GM21717 (cell line): ENCODE data around the gene MYO5B.
"Not testable (repeated sequence)": the region's sequence is repeated elsewhere in the genome, so short reads cannot be mapped to it uniquely, and the experiment has no call there.

ENCODE experiments used
- ATAC-seq: cut with Tn5 transposase; IDR thresholded peaks from one replicate; pipeline ENCODE4 v1.9.1; 2021; ENCODE audit warnings: mild to moderate bottlenecking, moderate library complexity; ENCODE audit not compliant: unreplicated experiment

Gene MYO5B

DNA sequence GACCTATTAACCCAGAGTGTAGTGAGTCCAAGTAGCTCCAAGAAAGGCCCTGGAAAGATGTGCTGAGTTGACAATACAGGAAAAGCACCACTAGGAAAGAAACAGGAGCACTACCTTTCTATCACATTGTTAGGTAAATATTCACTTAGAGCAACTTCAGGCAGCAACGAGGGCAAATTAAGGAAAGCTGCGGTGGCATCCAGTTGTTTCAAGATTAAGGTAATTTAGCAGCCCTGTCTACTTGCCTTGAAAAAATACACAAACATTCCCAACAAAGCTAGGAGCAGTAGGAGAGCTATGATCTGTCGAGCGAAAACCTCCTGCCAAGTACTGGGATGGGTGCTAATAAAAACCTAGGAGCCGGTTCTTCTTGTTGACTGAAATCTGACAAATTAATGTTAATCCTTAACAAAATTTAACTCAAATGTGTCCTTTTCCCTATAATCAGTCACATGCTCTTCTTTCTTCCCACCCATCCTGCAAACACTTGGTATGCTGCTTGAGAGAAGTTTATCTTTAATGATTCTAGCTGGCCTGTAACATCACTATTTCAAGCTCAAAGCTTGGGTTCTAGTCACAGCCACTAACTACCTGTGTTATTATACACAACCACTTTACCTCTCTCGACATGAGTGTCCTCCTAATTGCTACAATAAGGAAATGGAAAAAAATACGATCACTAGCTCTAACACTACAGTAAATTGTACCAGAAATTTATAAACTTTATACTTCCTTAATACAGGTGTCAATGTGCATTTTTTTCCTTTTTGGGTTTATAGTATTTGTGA, 383.6 kb downstream of the MYO5B start:
- ATAC-seq: no peak

DNA sequence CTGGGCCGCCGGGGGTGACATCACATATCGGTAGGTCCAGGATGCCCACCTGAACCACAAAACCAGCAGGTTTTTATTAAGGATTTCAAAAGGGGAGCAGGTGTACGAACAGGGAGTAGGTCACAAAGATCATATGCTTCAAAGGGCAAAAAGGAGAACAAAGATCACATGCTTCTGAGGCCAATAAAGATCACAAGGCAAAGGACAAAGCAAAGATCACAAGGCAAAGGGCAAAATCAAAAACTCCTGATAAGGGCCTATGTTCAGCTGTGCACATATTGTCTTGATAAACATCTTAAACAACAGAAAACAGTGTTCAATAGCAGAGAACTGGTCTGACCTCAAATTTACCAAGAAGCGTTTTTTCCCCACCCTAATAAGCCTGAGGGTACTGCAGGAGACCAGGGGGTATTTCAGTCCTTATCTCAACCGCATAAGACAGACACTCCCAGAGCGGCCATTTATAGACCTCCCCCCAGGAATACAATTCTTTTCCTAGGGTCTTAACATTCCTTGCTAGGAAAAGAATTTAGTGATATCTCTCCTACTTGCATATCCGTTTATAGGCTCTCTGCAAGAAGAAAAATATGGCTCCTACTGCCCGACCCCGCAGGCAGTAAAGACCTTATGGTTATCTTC, 386.3 kb downstream of the MYO5B start:
- ATAC-seq: not testable (repeated sequence)

DNA sequence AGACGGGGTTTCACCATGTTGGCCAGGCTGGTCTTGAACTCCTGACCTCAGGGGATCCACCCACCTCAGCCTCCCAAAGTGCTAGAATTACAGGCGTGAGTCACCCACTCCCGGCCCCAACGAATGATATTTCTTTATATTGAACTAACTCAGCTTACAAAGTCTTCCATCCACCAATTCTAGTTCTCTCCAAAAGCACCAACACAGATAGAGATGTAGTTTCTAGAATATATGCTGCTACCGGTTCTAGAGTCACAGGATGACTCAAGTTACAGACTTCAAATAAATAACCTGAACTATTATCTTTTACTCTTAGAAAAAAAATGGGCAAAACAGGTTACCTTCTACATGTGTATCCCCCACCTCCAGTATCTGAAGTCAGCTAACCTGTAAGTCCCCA, 390.9 kb downstream of the MYO5B start:
- no peak for ATAC-seq

DNA sequence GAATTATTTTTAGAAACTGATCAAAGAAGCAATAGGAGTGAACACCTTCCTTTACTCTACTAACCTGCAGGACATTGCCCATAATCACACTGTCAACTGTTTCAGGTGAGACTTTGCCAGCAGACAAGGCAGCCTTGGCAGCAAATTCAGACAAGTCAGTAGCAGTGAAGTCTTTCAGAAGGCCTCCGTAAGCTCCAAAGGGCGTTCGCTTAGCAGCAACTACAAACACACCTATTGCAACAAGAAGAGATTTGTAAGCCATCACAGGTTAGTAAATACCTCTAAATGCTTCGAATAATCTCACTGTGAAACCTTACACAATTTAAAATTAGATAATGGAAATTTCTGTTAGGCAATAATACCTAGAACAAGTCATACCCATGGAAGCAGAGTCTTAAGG, 392.3 kb downstream of the MYO5B start:
- no peak for ATAC-seq

DNA sequence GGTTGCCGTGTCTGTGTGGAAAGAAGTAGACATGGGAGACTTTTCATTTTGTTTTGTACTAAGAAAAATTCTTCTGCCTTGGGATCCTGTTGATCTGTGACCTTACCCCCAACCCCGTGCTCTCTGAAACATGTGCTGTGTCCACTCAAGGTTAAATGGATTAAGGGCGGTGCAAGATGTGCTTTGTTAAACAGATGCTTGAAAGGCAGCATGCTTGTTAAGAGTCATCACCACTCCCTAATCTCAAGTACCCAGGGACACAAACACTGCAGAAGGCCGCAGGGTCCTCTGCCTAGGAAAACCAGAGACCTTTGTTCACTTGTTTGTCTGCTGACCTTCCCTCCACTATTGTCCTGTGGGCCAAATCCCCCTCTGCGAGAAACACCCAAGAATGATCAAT, 394.5 kb downstream of the MYO5B start:
- ATAC-seq: not testable (repeated sequence)

DNA sequence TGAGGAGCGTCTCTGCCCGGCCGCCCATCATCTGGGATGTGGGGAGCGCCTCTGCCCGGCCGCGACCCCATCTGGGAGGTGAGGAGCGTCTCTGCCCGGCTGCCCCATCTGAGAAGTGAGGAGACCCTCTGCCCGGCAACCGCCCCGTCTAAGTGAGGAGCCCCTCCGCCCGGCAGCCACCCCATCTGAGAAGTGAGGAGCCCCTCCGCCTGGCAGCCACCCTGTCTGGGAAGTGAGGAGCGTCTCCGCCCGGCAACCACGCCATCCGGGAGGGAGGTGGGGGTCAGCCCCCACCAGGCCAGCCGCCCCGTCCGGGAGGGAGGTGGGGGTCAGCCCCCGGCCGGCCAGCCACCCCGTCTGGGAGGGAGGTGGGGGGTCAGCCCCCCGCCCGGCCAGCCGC, 395.1 kb downstream of the MYO5B start:
- not testable (repeated sequence) for ATAC-seq

DNA sequence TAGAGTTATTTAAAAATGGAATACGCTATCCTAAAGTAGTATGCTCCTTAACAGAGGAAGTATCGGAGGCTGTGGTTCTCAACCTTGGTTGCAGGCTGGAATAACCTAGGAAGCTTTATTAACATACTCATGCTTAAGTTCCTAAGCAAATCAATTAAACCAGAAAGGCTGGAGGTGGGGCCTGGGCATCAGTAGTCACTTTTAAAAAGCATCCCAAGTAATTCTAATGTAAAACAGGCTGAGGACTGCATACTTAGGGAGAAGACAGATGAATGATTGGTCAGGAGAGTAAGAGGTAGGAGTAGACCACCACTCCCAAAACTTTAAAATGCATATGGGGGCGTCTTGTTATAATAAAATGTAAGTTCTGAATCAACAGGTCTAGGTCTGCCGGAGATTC, 396.9 kb downstream of the MYO5B start:
- no peak for ATAC-seq

DNA sequence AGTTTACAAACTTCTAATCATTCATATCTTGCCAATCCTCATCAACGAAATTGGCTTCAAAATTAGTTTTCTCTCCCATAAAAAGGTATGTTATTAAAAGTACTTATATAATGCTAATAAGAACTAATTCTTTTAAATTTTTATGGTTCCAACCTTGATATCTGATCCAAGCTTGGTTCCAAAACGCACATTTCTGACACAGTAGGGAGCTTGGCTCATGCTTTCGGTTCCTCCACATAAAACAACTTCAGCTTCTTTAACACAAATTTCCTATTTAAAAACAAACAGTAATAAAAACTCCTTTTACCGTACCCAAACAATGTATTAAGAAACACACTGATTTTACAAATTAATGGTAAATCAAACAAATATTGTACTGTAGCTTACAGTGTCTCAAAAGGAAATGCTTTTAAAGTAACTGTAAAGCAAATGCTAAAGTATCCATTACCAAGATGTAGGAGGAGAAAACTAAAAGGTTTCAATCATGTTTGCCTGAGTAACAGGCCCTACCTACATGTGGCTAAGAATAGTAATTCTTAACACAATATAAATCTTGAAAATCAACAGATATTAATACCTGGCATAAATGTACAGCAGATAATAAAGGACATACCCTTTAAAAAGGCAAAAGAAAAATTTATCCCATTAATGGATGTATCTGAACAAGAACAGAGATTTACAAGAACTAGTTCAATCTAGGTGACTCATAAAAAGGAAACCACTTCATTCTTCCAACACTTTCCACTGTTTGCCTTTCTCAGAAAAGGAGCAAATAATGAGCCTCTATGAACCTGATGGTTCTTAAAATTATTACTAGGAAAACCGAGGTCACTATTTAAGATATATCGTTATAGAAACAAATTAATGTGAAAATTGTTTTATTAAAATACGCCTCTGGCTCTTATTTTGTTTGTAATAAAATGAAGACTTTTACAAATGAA, 399.1 kb downstream of the MYO5B start:
- ATAC-seq: no peak

DNA sequence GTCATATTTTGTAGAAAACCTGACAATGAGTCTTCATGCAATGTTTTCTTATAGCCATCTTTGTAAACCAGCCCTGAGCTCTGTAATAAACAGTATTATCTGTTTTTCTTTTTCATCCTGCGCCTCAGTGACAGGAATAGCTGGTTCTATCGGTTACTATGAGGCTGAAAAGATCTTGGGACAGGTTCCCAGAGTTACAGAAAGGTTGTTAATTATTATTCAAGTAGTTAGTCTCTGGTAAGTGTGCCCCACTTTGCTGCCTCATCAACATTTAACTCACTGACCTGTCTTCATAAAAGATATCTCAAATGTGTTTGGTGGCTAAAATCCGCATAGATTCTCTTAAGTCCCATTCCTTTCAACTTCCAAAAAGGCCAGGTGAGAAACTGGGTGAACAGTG, 400.2 kb downstream of the MYO5B start:
- no peak for ATAC-seq

DNA sequence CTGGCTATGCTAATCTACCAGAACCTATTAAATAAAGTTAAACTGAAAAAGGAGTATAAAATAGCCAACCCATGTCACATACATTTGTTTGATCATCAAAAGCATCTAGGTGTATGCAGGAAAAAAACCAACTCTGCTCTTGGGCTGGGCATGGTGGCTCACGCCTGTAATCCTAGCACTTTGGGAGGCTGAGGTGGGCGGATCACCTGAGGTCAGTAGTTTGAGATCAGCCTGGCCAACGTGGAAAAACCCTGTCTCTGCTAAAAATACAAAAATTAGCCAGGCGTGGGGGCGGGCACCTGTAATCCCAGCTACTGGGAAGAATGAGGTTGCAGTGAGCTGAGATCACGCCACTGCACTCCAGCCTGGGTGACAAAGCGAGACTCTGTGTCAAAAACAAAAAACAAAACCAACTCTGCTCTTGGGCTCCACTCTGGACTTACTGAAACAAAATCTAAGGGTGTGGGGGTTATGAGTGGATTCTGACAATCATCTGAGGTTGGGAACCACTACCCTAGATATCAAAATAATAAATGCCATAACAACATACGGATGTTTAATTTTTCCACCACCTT, 405.3 kb downstream of the MYO5B start:
- not testable (repeated sequence) for ATAC-seq

DNA sequence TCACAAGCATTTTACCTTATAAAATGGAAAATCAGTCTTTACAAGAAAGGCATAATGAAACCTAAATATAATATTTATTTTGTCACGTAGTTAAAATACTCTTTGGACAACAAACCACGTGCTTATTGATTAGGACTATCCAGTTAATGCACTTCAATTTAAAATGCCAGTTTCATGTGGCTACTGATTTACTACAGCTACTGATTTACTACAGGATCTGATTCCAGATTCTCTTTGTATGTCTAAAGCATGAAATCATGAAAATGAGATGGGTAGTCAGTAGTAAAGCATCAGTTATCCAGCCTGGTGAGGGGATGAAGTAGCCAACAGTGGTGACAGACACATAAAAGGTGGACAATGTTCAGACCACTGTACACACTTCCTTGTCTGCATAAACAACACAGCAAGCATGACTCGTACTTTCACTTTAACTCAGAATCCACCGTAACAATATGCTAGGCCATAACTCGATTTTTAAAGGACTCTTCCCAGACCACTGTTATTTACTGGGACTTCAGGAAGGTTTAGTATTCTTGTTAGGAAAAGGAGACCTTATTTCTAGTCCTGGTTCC, 406.5 kb downstream of the MYO5B start:
- peak; percentile 68 for ATAC-seq

DNA sequence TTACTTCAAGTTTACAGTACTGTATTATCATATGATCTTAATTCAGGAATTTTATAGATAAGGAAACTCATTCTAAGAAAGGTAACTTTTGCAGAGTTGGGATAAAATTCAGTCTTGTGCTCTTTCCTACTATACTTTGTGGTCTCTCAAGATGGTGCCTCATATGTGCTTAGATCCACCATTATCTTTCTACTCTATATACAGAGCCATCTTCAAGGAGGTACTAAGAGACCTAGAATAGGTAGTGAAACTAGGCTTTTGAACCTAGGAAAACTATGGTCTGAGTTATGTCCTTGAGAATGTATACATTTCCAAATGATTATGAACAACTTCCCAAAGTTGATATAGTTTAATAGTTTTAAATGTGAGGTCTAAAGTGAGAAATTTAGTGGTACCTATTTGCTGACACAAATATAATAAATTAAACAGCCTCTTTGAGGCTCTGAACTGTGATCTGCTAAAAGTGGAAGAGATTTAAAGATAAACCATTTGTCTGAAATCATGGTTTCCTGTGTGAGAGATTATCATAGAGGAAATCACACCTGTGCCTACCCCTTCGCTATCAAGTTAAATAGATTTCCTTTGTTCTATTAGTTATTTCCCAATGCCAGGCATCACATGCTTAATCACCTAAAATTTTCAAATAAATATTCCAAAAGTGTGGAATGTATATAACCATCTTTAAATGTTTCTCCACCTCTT, 408.8 kb downstream of the MYO5B start:
- no peak for ATAC-seq

DNA sequence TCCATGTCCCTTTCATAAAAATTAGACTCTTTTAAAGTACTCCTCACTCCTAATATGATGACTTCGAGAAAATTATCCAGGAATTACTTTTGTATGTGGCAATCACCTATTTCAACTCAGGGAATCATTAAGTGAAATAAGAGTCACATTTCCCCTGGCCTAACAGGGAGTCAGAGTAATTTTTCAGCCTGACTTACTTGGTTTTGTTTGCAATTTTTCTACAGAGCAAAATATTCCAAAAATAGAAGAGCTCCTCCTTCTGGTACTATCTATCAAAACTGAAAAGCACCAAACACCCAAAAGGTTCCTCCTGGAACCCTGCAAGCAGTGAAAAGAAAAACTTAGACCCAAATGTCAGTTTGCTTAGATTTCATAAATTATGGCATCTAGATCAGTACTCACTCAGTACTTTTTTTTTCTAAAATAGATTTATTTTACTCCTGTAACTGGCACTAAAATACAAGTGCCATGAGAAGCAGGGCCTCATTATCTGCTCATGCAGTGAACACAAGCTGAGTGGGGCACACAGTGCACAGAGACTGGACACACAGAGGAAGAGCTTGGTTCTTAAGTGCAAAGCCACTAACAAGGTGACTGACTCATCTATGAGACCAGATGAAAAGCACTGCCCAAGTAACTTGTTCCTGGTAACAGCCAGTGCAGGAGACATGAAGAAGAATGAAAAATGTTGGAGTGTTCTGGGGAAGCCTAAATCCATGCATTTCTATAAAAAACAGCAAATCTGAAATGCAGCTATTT, 410.3 kb downstream of the MYO5B start:
- ATAC-seq: no peak

DNA sequence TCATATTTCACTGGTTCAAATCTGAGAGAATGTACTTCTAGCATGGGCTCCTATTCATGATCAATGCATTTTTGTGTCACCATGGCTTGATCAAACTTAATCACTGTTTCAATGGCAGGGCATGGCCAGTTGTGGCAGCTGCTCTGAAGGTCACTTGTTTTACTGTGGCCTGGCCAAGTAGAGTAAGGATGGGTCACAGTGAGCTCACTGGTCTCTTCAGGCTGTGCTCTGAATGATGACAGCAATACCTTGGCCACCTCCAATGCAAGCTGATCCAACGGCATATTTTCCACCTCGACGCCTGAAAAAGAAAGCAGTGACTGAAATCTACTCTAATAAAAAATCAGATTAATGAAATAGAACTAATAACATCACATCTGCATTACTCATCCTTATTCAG, 411.3 kb downstream of the MYO5B start:
- ATAC-seq: not testable (repeated sequence)

DNA sequence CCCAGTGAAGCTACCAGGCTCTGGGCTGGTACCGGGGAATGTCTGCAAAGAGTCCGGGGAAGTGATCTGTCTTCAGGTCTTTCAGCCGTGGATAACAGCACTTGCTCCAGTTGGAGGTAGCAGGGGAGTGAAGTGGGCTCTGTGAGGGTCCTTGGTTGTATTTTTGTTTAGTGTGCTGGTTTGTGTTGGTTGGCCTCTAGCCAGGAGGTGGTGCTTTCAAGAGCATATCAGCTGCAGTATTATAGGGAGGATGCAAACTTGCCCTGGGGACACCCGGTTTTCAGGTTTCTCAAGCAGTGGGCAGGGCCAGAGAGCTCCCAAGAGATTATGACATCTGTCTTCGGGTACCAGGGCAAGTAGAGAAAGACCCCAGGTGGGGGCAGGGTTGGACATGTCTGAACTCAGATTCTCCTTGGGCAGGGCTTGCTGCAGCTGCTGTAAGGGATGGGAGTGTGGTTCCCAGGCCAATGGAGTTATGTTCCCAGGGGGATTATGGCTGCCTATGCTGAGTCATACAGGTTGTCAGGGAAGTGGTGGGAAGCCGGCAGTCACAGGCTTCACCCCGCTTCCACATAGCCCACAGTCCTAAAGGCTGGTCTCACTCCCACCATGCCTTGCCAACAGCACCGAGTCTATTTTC, 416.0 kb downstream of the MYO5B start:
- no peak for ATAC-seq
